OCI-LY1 (cell line): ENCODE measurements around the gene IGF2BP3.

Experiments used
- H2AFZ ChIP-seq: fragments of 200-600 bp; sonication (generic), shearing (Covaris generic); 2 replicates; pipeline ENCODE4 v1.6.0; 2014; ENCODE audit warnings: antibody characterized with exemption, mild to moderate bottlenecking, low read length
- H3F3A ChIP-seq: fragments of 200-600 bp; sonication (generic), shearing (Covaris generic); 2 replicates; pipeline ENCODE4 v1.6.0; 2014; ENCODE audit warnings: mild to moderate bottlenecking, antibody characterized with exemption, low read length, moderate library complexity; ENCODE audit not compliant: insufficient read depth
- H3K27ac ChIP-seq: fragments of 200-600 bp; sonication (generic); 2 replicates; pipeline ENCODE4 v1.5.1; 2014; ENCODE audit warnings: low read length, mixed run types, mild to moderate bottlenecking, low read depth; ENCODE audit not compliant: poor library complexity, severe bottlenecking
- H3K27me3 ChIP-seq: fragments of 200-600 bp; sonication (generic); 2 replicates; pipeline ENCODE4 v1.6.0; 2014; ENCODE audit warnings: antibody characterized with exemption, mild to moderate bottlenecking, low read length, moderate library complexity; ENCODE audit not compliant: insufficient read depth
- H3K36me3 ChIP-seq: fragments of 200-600 bp; sonication (generic); 2 replicates; pipeline ENCODE4 v1.6.1; 2014; ENCODE audit warnings: mild to moderate bottlenecking, antibody characterized with exemption, low read length, moderate library complexity, mixed read lengths; ENCODE audit not compliant: insufficient read depth
- H3K4me1 ChIP-seq: fragments of 200-600 bp; sonication (generic); 2 replicates; pipeline ENCODE4 v1.5.1; 2014; ENCODE audit warnings: mild to moderate bottlenecking, low read length, moderate library complexity; ENCODE audit not compliant: insufficient read depth, severe bottlenecking
- H3K4me2 ChIP-seq: fragments of 200-600 bp; sonication (generic), shearing (Covaris generic); 2 replicates; pipeline ENCODE4 v1.6.1; 2014; ENCODE audit warnings: low read length
- H3K4me3 ChIP-seq: fragments of 200-600 bp; sonication (generic); 2 replicates; pipeline ENCODE4 v1.5.1; 2014; ENCODE audit warnings: low read length, low read depth, mild to moderate bottlenecking, mixed read lengths; ENCODE audit not compliant: poor library complexity, severe bottlenecking
- H3K79me2 ChIP-seq: fragments of 200-600 bp; shearing (Covaris generic); 2 replicates; pipeline ENCODE4 v1.6.1; 2016; ENCODE audit warnings: mixed run types, low read length, mixed read lengths; ENCODE audit not compliant: insufficient read depth
- H3K9ac ChIP-seq: fragments of 200-600 bp; sonication (generic), shearing (Covaris generic); 2 replicates; pipeline ENCODE4 v1.6.1; 2014; ENCODE audit warnings: mild to moderate bottlenecking, low read length, mixed read lengths
- H3K9me2 ChIP-seq: fragments of 200-600 bp; sonication (generic), shearing (Covaris generic); 2 replicates; pipeline ENCODE4 v1.6.1; 2014; ENCODE audit warnings: low read depth, mild to moderate bottlenecking, low read length, mixed read lengths
- H3K9me3 ChIP-seq: fragments of 200-600 bp; shearing (Covaris generic); 2 replicates; pipeline ENCODE4 v1.6.1; 2014; ENCODE audit warnings: low read length, mixed read lengths
- H4K20me1 ChIP-seq: fragments of 200-600 bp; sonication (generic), shearing (Covaris generic); 2 replicates; pipeline ENCODE4 v1.6.0; 2016; ENCODE audit warnings: mild to moderate bottlenecking, low read length; ENCODE audit not compliant: insufficient read depth
- CTCF ChIP-seq: fragments of 200-600 bp; sonication (generic), shearing (Covaris generic); IDR thresholded peaks from 2 replicates; pipeline ENCODE4 v1.5.1; 2017; ENCODE audit warnings: mild to moderate bottlenecking, antibody characterized with exemption, low read length, moderate library complexity, mixed read lengths
- EZH2 ChIP-seq: fragments of 200-600 bp; sonication (generic), shearing (Covaris generic); IDR thresholded peaks from 2 replicates; pipeline ENCODE4 v1.8.0; 2017; ENCODE audit warnings: borderline replicate concordance, mixed run types, mild to moderate bottlenecking, antibody characterized with exemption, low read length, moderate library complexity, mixed read lengths

IGF2BP3 gene

GRCh38 chr7:23338863-23339262 lies 131.4 kb downstream of the IGF2BP3 start:
- peaks cover 91% of the 10 kb centered on the region for H3K36me3 ChIP-seq

GRCh38 chr7:23338439-23338838 lies 131.9 kb downstream of the IGF2BP3 start:
- Histone ChIP-seq H4K20me1 (no peaks in the 10 kb centered on the region), H3F3A (no peaks in the 10 kb centered on the region), H3K27ac (no peak overlapping the region), H3K9me2 (no peaks in the 10 kb centered on the region), H3K4me3 (no peak overlapping the region), H3K4me1 (no peaks in the 10 kb centered on the region), H3K4me2 (no peak overlapping the region), H3K79me2 (no peaks in the 10 kb centered on the region), H3K36me3 (peaks cover 91% of the 10 kb centered on the region), H3K9ac (no peak overlapping the region), H3K27me3 (no peaks in the 10 kb centered on the region), H2AFZ (no peak overlapping the region), H3K9me3 (no peaks in the 10 kb centered on the region)
- no peak for TF ChIP-seq EZH2
- no peak for TF ChIP-seq CTCF

More at GRCh38 chr7:23338863-23339262, 131.4 kb downstream of the IGF2BP3 start:
- Histone ChIP-seq H3K27me3 (no peaks in the 10 kb centered on the region), H3F3A (no peaks in the 10 kb centered on the region), H3K9me3 (no peaks in the 10 kb centered on the region), H3K9me2 (no peaks in the 10 kb centered on the region), H2AFZ (no peak overlapping the region), H3K9ac (no peak overlapping the region), H4K20me1 (no peaks in the 10 kb centered on the region), H3K4me1 (no peaks in the 10 kb centered on the region), H3K4me3 (no peak overlapping the region), H3K79me2 (no peaks in the 10 kb centered on the region), H3K4me2 (no peak overlapping the region), H3K27ac (no peak overlapping the region)
- TF ChIP-seq EZH2 (no peak), CTCF (no peak)

- Histone ChIP-seq H3F3A (no peaks in the 10 kb centered on the region), H3K36me3 (peaks cover 91% of the 10 kb centered on the region), H3K4me1 (no peaks in the 10 kb centered on the region), H3K27ac (no peak overlapping the region), H3K79me2 (no peaks in the 10 kb centered on the region), H3K9me3 (no peaks in the 10 kb centered on the region), H3K9me2 (no peaks in the 10 kb centered on the region), H3K9ac (no peak overlapping the region), H3K4me2 (no peak overlapping the region), H3K4me3 (no peak overlapping the region), H3K27me3 (no peaks in the 10 kb centered on the region), H2AFZ (no peak overlapping the region), H4K20me1 (no peaks in the 10 kb centered on the region)
- TF ChIP-seq CTCF (no peak), EZH2 (no peak)
Measured at GRCh38 chr7:23337374-23337773, 132.9 kb downstream of the IGF2BP3 start.
